Fibroblast of villous mesenchyme (primary cell): ENCODE measurements around the gene CTBP1. TPM values are rescaled to one million over a fixed set of nuclear protein-coding genes. Genes with fewer than 3 reads are reported as not detected.

ENCODE experiments used
- DNase-seq: peaks from one replicate; pipeline ENCODE4 v3.0.0-alpha.2; 2010; ENCODE audit warnings: low read depth
- H3K4me3 ChIP-seq: 2 replicates; pipeline ENCODE4 v1.5.1; 2011; ENCODE audit warnings: low read depth, mild to moderate bottlenecking, low read length
- CTCF ChIP-seq: IDR thresholded peaks from 2 replicates; pipeline ENCODE4 v1.5.1; 2012; ENCODE audit warnings: low read depth, mild to moderate bottlenecking, low read length; ENCODE audit not compliant: insufficient read depth
- total RNA-seq: library from RNA; depleted of rRNA; stranded (reverse); fragments of >200 nt; gene quantifications from 2 replicates; pipeline ENCODE4 v1.2.3, GENCODE V29; 2012

Gene CTBP1
- total RNA-seq, 1 donor, result 235 TPM

- DNase-seq, result no peak
- no peak for TF ChIP-seq CTCF
- no peak overlapping the region for H3K4me3 ChIP-seq
These were observed 55.5 kb downstream of the CTBP1 start for GRCh38 chr4:1193206-1194009.

- DNase-seq, result no peak
- no peak overlapping the region for H3K4me3 ChIP-seq
- TF ChIP-seq CTCF, result no peak
These were observed 56.3 kb downstream of the CTBP1 start for GRCh38 chr4:1192493-1193205.

GRCh38 chr4:1192091-1192492 is 56.8 kb downstream of the CTBP1 start:
- DNase-seq, result peak; percentile 99
- no peak overlapping the region for H3K4me3 ChIP-seq

GRCh38 chr4:1191621-1192020 is 57.3 kb downstream of the CTBP1 start:
- H3K4me3 ChIP-seq, result no peak overlapping the region
- no peak for TF ChIP-seq CTCF
- no peak for DNase-seq

More at GRCh38 chr4:1192091-1192492, 56.8 kb downstream of the CTBP1 start:
- TF ChIP-seq CTCF, result no peak

- H3K4me3 ChIP-seq, result no peak overlapping the region
- TF ChIP-seq CTCF, result no peak
- DNase-seq, result peak; percentile 68
These were observed 61.7 kb downstream of the CTBP1 start for GRCh38 chr4:1187182-1187581.

GRCh38 chr4:1183985-1184773 is 64.8 kb downstream of the CTBP1 start:
- no peak for TF ChIP-seq CTCF
- H3K4me3 ChIP-seq, result peak overlapping the region; percentile 14

More at GRCh38 chr4:1183985-1184773, 64.8 kb downstream of the CTBP1 start:
- DNase-seq, result peak; percentile 84
